HCT116 (cell line): ENCODE results near the gene ACADS.

ENCODE experiments used
- CTCF ChIP-seq, 3 experiments: fragments of 200-600 bp in 1 of 3; sonication (generic) in 1 of 3; IDR thresholded peaks in 2 of 3; conservative IDR thresholded peaks in 1 of 3; 2 replicates each; pipeline ENCODE4 v1.5.1; 2012 to 2017; ENCODE audit warnings: low read depth in 2 of 3, low read length in 2 of 3, antibody characterized with exemption in 1 of 3, borderline replicate concordance in 1 of 3, control low read depth in 1 of 3, mild to moderate bottlenecking in 1 of 3, mixed read lengths in 1 of 3, mixed run types in 1 of 3, moderate library complexity in 1 of 3; ENCODE audit not compliant: insufficient read depth in 1 of 3
- EZH2phosphoT487 ChIP-seq: fragments of 200-600 bp; IDR thresholded peaks from 2 replicates; pipeline ENCODE4 v1.6.1; 2018; ENCODE audit warnings: antibody characterized with exemption, borderline replicate concordance
- REST ChIP-seq: IDR thresholded peaks from 2 replicates; pipeline ENCODE4 v1.6.1; 2012; ENCODE audit warnings: low read depth
- YY1 ChIP-seq: IDR thresholded peaks from 2 replicates; pipeline ENCODE4 v1.6.1; 2011; ENCODE audit warnings: low read length, low read depth, moderate library complexity, mild to moderate bottlenecking; ENCODE audit not compliant: insufficient replicate concordance; ENCODE audit errors: extremely low read depth

DNA sequence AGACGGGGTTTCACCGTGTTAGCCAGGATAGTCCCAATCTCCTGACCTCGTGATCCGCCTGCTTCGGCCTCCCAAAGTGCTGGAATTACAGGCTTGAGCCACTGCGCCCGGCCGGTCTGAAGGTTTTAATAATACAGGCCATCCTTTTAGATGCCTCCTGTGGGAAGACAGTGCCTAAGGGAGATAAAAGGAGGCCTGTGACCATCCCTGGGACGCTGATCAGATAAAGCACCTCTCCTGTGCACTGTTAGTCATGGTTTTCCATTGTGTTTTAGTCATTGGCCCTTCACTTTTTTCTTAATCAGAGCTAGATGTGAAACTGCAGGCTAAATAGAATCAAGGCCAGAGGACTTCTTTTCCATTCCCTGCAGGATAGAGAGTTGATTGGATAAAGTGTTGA is 7.6 kb upstream of the ACADS start:
- TF ChIP-seq CTCF (IDR thresholded peaks at IDR 0.05 in 2 of 3, conservative IDR thresholded peaks at IDR 0.05 in 1 of 3; ENCODE audit: borderline replicate concordance in 1 of 3, insufficient read depth in 1 of 3, low read depth in 2 of 3, low read length in 2 of 3) = no peak
- TF ChIP-seq YY1 = no peak
- TF ChIP-seq REST = no peak
- no peak for TF ChIP-seq EZH2phosphoT487
